Activated CD4-positive, CD25-positive, alpha-beta regulatory T cell treated with anti-CD3 and anti-CD28 coated beads, Interleukin-2, amount 50 U/mL, for 24 hours (primary cell): ENCODE data around the gene SYNE1.

Experiments
- ATAC-seq, 2 donors: fragments of 150-1000 bp; cut with Tn5 transposase; one replicate each; pipeline ENCODE4 v1.10.0; 2021; ENCODE audit warnings: mild to moderate bottlenecking in 1 of 2, moderate library complexity in 1 of 2

Gene SYNE1

GRCh38 chr6:152418551-152418950 lies 218.6 kb downstream of the SYNE1 start:
- no peak for ATAC-seq

DNA sequence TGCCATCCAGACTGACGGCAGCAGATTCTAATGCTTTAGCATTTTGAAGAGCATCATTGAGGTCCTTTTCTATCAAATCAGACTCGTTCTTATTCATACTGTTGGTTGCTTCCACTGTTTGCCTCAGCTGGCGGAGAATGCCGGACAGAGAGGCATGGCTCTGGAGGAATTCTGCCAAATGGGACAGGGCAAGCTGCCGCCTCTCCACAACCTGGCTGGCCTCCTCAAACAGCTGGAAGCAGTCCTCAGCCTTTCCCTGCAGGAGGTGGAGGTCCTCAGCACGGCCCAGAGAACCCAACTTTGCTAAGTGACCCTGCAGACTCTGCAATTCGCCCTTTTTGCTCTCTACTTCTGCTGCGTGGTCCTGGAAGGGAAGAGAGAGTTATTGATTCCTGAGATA lies 220.5 kb downstream of the SYNE1 start:
- ATAC-seq = no peak

DNA sequence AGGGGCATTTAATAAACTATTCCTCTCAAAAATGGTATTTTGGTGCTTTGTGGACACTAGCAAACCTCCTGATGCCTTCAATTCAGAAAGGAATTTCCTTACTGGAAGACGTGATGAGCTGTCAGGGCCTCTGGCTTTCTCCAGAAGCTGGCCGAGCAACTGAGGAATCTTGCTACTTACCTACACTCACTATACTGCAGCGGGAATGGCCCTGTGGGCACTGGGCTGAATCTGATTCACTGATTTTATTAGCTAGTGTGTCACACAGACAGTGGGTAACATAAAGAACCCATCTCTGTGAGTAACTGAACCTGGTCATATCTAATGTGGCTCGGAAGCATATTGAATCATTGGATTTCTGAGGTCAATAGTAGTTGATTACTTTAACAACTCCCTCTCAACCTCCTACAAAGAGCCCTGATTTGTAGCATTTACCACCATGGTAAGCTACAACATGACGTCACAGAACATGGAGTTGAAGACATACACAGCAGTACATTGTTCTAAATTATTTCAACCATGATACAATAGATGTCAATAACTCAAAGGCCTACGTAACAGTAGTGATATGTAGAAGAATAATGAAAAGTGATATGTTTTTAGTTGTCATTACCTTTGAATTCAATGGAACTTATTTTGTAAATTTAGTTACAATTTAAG lies 232.1 kb downstream of the SYNE1 start:
- no peak for ATAC-seq

DNA sequence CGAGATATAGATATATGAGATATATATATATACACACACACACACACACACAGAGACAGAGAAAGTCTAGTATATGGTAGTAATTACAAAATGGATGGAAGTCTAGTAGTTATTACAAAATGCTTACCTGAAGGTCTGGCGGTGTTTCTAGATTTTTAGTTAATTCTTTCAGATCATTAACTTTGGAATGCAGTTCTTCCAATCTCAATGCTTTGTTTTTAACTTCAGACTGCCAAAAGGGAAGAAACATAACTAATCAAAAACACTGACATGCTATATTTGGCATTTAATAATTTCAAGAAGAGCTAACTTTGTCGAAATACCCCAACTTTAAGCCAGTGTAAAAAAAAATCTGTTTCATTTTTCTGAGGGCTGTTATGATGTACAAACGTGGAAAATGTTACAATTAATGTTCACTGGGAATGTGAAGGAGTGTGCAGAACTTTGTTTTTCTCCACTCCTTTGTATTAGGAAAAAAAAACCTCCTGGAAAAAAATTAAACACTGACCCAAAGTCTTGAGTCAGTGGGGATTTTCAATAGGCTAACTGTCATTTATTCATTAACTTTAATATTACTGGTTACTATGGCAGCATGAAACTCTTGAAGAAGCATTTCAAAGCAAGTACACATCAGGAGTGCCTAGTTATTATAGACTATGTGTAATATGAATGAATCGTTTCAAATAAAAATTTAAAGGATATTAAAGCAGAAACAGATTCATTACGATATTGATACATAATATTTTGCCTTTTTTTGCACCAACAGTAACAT lies 232.9 kb downstream of the SYNE1 start:
- ATAC-seq = no peak

DNA sequence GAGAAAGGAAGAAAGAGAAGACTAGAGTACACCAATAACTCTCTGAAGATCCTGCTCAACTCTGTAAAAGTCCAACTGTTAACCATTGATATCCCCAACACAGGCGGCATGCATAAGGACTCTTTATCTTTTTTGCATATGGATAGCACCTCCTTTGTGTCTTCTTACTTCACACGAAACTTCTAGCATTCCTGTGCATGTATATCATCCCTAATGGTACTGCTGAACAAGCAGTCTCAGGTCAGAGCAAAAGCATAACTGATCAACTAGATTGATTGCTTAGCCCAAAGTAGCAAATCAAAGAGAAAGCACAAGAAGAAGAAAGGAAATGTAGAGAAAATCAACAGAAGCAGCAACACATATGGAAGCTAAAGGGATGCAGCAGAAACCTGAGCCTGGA lies 234.4 kb downstream of the SYNE1 start:
- no peak for ATAC-seq

- ATAC-seq = no peak
Observed at GRCh38 chr6:152401978-152402377, 235.2 kb downstream of the SYNE1 start.

GRCh38 chr6:152399399-152399798 lies 237.8 kb downstream of the SYNE1 start:
- ATAC-seq = no peak

DNA sequence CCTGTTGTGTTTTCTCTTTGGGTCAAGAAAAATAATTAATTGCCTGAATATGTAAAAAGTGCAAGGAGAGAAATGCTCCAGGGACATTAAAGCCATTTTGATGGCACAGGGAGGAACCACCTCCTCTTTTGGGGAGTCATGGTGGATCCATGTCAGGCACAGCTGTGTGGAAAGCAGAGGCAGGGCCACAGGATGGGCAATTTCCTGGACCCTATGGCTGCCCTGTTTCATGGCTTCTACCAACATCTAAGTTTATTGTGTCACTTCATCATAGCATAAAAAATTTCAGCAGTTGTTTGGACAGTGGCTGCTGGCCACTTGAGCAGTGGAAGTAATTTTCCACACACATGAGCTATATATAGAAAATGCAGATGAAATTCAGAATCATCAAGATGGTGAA lies 238.2 kb downstream of the SYNE1 start:
- no peak for ATAC-seq

- ATAC-seq = no peak
Observed at GRCh38 chr6:152398316-152398715, 238.8 kb downstream of the SYNE1 start.

- ATAC-seq = no peak
Observed at GRCh38 chr6:152394303-152394702, 242.9 kb downstream of the SYNE1 start.

DNA sequence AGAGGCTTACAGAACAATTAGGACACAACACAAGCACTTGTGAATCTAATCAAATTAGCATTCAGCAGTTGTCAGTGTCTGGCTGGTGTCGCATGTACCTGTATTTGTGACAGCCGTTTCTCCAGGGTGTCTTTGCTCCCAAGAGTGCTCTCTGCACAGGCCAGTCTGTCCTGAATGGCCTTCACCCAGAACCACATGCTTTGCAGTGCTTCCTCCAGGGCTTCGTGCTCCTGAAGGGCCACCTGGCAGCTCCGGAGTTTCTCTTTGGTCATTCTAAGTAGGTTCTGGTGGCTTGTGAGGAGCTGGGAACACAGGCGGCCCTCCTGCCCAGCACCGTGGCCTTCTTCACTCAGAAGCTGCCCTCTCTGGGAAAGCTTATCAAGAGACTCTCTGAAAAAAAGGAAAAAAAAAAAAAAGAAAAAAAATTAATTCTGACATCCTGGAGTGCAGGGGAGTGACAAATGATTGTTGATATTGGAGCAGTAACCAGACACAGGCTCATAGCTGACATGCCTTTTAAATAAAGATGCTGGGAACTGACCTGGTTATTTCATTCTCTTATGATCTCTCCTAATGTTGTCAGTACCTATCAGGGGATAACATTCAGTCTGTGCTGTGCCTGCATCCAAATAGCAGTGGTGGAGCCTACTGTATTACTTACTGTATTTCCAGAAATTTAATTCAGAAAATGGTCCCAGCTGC lies 245.8 kb downstream of the SYNE1 start:
- no peak for ATAC-seq

DNA sequence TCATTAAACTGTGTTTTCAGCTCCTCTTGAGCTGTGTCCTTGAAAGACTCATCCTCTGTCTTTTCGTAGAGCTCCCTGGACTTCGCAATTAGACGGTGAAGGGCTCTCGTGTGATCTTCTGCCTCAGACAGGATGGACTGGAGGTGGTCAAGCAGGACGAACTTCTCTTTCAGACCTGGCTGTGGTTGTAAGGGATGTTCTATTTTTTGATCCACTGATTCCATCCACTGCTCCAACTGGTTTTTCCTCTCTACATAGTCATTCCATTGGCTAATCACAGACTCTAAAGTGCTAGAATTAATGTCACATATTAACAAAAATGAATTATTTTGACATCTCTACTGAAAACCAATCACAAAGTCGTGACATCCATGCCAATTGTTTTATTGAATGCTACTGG lies 250.1 kb downstream of the SYNE1 start:
- ATAC-seq = no peak

DNA sequence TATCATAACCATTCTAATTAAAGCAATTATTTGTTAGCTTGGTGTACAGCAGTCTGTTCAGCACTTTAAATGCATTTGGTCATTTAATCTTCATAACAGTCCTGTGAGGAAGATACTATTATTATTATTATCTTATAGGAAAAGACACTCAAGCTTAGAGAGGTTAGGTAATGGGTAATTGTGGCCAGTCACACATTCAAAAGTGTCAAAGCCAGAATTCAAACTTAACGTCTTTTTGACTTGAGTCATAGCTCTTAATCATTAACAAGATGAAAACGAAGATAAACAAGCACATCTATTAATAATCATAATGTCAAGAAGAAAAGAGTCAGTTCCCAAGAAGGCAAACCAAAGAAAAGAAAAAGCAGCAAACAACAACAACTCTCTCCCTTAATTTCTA lies 251.0 kb downstream of the SYNE1 start:
- no peak for ATAC-seq

GRCh38 chr6:152380993-152381898 lies 255.9 kb downstream of the SYNE1 start:
- no peak for ATAC-seq

- no peak for ATAC-seq
Observed at GRCh38 chr6:152380351-152380767, 256.8 kb downstream of the SYNE1 start.

DNA sequence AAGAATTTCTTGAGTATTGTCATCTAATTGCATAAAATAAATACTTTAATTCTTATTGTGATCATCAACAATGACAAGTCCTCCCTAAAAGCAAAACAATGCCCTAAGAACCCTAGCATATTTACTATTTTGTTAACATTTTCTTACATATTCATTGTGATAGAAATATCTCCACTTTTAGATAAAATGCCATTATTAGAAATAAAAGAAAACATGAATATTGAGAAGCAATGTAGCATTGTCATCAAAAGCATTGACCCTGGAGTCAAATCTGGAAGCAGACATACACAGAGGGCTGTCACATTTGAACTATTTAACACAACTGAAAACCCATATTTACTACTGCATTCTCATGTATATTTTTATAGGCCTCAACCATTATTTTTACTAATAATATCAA lies 257.7 kb downstream of the SYNE1 start:
- no peak for ATAC-seq

DNA sequence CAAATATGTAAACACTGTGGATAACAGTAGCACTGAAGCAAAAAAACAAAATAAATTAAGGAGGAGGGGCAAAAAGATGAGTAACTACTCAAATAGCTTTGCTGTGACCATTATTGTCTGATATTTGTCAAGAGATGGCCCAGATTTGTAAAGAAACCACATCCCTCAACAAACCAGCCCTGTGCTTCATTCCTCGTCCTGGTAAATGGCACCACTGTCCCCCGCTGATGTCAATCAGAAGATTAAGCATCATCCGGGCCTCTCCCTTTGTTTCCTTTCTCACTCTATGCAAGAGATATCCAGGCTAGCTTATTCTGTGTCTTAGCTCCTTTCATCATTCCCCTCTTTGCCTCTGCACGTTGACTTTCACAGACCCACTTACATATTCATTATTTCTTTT lies 259.0 kb downstream of the SYNE1 start:
- no peak for ATAC-seq

GRCh38 chr6:152375197-152375596 lies 262.0 kb downstream of the SYNE1 start:
- ATAC-seq = no peak

GRCh38 chr6:152372945-152373344 lies 264.2 kb downstream of the SYNE1 start:
- ATAC-seq = no peak

DNA sequence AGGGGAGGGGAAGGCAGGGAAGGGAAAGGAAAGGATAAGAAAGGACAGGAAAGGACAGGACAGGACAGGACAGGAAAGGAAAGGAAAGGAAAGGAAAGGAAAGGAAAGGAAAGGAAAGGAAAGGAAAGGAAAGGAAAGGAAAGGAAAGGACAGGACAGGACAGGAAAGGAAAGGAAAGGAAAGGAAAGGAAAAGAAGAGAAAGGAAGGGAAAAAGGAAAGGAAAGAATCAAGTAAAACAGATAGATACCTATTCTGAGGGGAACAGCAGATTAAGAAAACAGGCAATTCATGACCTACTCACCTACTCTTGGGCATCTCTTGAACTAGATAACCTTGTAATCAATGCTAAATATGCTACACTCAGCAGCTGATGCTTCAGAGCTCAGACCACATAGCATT lies 265.4 kb downstream of the SYNE1 start:
- no peak for ATAC-seq

DNA sequence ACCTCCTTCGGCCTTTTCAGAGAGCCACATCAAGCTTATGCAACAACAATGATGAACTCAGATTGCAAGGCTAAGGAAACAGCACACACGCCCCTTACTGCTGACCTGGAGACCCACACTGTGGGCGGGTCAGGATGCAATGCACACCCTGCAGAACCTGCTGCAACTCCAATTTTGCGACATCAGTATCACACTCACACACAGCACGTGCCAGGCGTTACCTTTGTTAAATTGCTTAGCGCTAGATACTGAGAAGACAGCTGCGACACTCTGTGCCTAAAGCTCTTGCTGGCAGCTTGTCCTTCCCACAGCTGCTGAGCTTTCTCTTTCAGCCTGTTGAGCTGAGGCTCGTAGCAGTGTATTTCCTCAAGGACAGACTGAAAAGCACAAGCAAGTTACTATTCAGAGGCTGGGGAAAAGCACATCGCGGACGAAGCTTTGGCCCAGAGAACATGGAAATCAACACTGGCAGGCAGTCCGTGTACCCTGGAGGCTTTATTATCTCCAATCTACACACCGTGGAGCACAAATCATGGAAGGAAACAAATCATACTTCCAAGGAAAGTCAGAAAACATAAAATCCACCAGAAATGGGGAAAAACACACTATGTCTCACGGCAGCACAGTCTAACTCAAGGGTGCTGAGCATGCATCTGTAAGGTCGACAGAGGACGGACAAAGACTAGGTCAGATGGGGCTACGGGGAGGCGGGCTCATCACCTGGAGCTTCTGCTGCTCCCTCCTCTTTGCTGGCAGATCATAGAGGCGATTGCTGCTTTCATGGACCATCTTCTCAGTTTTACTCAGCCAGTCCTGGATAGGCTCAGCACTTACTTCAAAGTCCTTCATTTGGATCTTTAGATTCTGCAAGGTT lies 268.2 kb downstream of the SYNE1 start:
- ATAC-seq = no peak

GRCh38 chr6:152364866-152365265 lies 272.3 kb downstream of the SYNE1 start:
- ATAC-seq = no peak
